Liver (tissue), 9 donors: Measurements from ENCODE around the gene PTH1R. TPM values are rescaled to one million over a fixed set of nuclear protein-coding genes. Genes with fewer than 3 reads are reported as not detected.
A peak's percentile ranks its signal among the peaks of the same experiment; 100 is the strongest.

Experiments
- DNase-seq: peaks from one replicate; pipeline ENCODE4 v3.0.0-alpha.2; 2017; ENCODE audit warnings: low spot score
- H3K27ac ChIP-seq, 2 donors: one replicate each; pipeline ENCODE4 v1.7.0; 2013; ENCODE audit warnings: inconsistent platforms in 2 of 2, low read length in 2 of 2, control low read depth in 1 of 2, low read depth in 1 of 2, mild to moderate bottlenecking in 1 of 2
- H3K27me3 ChIP-seq, 4 donors: one replicate each; pipeline versions ENCODE4 v1.6.1 to v1.7.0; 2013; ENCODE audit warnings: low read length in 3 of 4, inconsistent platforms in 1 of 4, mild to moderate bottlenecking in 1 of 4, moderate library complexity in 1 of 4; ENCODE audit not compliant: control insufficient read depth in 4 of 4, insufficient read depth in 4 of 4
- H3K36me3 ChIP-seq, 4 donors: one replicate each; pipeline versions ENCODE4 v1.6.1 to v1.7.0; 2013; ENCODE audit warnings: low read length in 3 of 4, mild to moderate bottlenecking in 3 of 4, low read depth in 1 of 4, moderate library complexity in 1 of 4; ENCODE audit not compliant: control insufficient read depth in 4 of 4, insufficient read depth in 3 of 4
- H3K4me1 ChIP-seq, 4 donors: one replicate each; pipeline versions ENCODE4 v1.6.1 to v1.7.0; 2013; ENCODE audit warnings: low read length in 3 of 4, mild to moderate bottlenecking in 3 of 4, moderate library complexity in 1 of 4; ENCODE audit not compliant: control insufficient read depth in 4 of 4, insufficient read depth in 4 of 4
- H3K4me3 ChIP-seq, 3 donors: one replicate each; pipeline versions ENCODE4 v1.6.1 to v1.7.0; 2013; ENCODE audit warnings: low read length in 3 of 3, control low read depth in 1 of 3, low read depth in 1 of 3, mild to moderate bottlenecking in 1 of 3
- H3K9ac ChIP-seq, 2 donors: one replicate each; pipeline ENCODE4 v1.7.0; 2013; ENCODE audit warnings: low read length in 2 of 2, mild to moderate bottlenecking in 2 of 2, moderate library complexity in 2 of 2, control low read depth in 1 of 2, low read depth in 1 of 2
- H3K9me3 ChIP-seq, 4 donors: one replicate each; pipeline versions ENCODE4 v1.6.1 to v1.7.0; 2013; ENCODE audit warnings: low read length in 3 of 4; ENCODE audit not compliant: control insufficient read depth in 4 of 4
- ATF3 ChIP-seq: IDR thresholded peaks from 2 replicates; pipeline ENCODE4 v1.6.1; 2016; ENCODE audit warnings: antibody characterized with exemption
- EGR1 ChIP-seq, 2 donors: IDR thresholded peaks; 2 replicates each; pipeline ENCODE4 v1.6.1; 2016 to 2018; ENCODE audit warnings: antibody characterized with exemption in 2 of 2, low read depth in 2 of 2
- FOXA1 ChIP-seq: IDR thresholded peaks from 2 replicates; pipeline ENCODE4 v1.6.1; 2016; ENCODE audit warnings: antibody characterized with exemption
- GABPA ChIP-seq, 2 donors: IDR thresholded peaks in 1 of 2; conservative IDR thresholded peaks in 1 of 2; 2 replicates each; pipeline ENCODE4 v1.6.1; 2016; ENCODE audit warnings: antibody characterized with exemption in 2 of 2, mild to moderate bottlenecking in 1 of 2, moderate library complexity in 1 of 2
- HNF4A ChIP-seq, 2 donors: conservative IDR thresholded peaks; 2 replicates each; pipeline ENCODE4 v1.6.1; 2016; ENCODE audit warnings: antibody characterized with exemption in 2 of 2, mild to moderate bottlenecking in 2 of 2
- HNF4G ChIP-seq: IDR thresholded peaks from 2 replicates; pipeline ENCODE4 v1.6.1; 2016; ENCODE audit warnings: antibody characterized with exemption
- MAX ChIP-seq: IDR thresholded peaks from 2 replicates; pipeline ENCODE4 v1.6.1; 2016; ENCODE audit warnings: antibody characterized with exemption
- NR2F2 ChIP-seq: IDR thresholded peaks from 2 replicates; pipeline ENCODE4 v1.6.1; 2016; ENCODE audit warnings: antibody characterized with exemption
- RXRA ChIP-seq, 2 donors: IDR thresholded peaks; 2 replicates each; pipeline ENCODE4 v1.6.1; 2017 to 2018; ENCODE audit warnings: antibody characterized with exemption in 2 of 2, mild to moderate bottlenecking in 1 of 2
- SP1 ChIP-seq: IDR thresholded peaks from 2 replicates; pipeline ENCODE4 v1.6.1; 2018; ENCODE audit warnings: antibody characterized with exemption, mild to moderate bottlenecking
- TAF1 ChIP-seq: conservative IDR thresholded peaks from 2 replicates; pipeline ENCODE4 v1.6.1; 2016; ENCODE audit warnings: antibody characterized with exemption, mild to moderate bottlenecking
- WGBS: extraction: QIAGEN DNeasy Blood & Tissue Kit; methylation state at CpG from one replicate; pipeline ENCODE4 v1.1.7; 2013; 5-methylcytosine and 5-hydroxymethylcytosine counted together
- polyA plus RNA-seq, 2 donors: library from polyadenylated mRNA; stranded (reverse) in 1 of 2; unstranded in 1 of 2; fragments of 200-250 nt in 1 of 2; fragments of >200 nt in 1 of 2; fragmentation: Nextera tagmentation in 1 of 2; extraction: Ambion mirVana in 1 of 2; gene quantifications; one replicate each; pipeline versions ENCODE4 v1.2.1 to v1.2.3, GENCODE V29; 2013 to 2015
- total RNA-seq, 2 donors: library from RNA; depleted of rRNA; stranded (reverse); fragments of >200 nt; gene quantifications; one replicate each; pipeline ENCODE4 v1.2.3, GENCODE V29; 2014
- TF ChIP-seq, protein P1 (sequence below): fragments of 150-350 bp; IDR thresholded peaks from 2 replicates; pipeline ENCODE4 v1.5.1; 2017; ENCODE audit warnings: improper control_type of control experiment, low read depth, low read length; ENCODE audit not compliant: missing input control
- donor health status: healthy.
- donor health status: healthy.
- donor health status: healthy.
- donor health status: healthy.
- donor health status: healthy.

The PTH1R gene
- total and polyA plus RNA-seq, 4 donors, result 7.2 to 28.4 (median 23.6) TPM

GRCh38 chr3:46870651-46871050 is 6.9 kb upstream of the PTH1R start:
- Histone ChIP-seq H3K36me3 (no peaks in the 10 kb centered on the region), H3K9me3 (no peaks in the 10 kb centered on the region), H3K4me3 (no peak overlapping the region), H3K4me1 (peaks cover 19 to 47% (median 31%) of the 10 kb centered on the region in 4 donors), H3K27ac (no peak overlapping the region), H3K27me3 (no peaks in the 10 kb centered on the region), H3K9ac (no peak overlapping the region)
- no peak for DNase-seq
- WGBS, result 94% methylated on average over 5 of the region's 5 CpGs
- no peak for TF ChIP-seq FOXA1
- TF ChIP-seq NR2F2, result no peak
- TF ChIP-seq GABPA (IDR thresholded peaks at IDR 0.05 in 1 of 2, conservative IDR thresholded peaks at IDR 0.05 in 1 of 2), result no peak
- TF ChIP-seq HNF4G, result no peak
- no peak for TF ChIP-seq TAF1
- TF ChIP-seq HNF4A (conservative IDR thresholded peaks at IDR 0.05), result no peak
- TF ChIP-seq, protein P1, sequence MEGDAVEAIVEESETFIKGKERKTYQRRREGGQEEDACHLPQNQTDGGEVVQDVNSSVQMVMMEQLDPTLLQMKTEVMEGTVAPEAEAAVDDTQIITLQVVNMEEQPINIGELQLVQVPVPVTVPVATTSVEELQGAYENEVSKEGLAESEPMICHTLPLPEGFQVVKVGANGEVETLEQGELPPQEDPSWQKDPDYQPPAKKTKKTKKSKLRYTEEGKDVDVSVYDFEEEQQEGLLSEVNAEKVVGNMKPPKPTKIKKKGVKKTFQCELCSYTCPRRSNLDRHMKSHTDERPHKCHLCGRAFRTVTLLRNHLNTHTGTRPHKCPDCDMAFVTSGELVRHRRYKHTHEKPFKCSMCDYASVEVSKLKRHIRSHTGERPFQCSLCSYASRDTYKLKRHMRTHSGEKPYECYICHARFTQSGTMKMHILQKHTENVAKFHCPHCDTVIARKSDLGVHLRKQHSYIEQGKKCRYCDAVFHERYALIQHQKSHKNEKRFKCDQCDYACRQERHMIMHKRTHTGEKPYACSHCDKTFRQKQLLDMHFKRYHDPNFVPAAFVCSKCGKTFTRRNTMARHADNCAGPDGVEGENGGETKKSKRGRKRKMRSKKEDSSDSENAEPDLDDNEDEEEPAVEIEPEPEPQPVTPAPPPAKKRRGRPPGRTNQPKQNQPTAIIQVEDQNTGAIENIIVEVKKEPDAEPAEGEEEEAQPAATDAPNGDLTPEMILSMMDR, result no peak

GRCh38 chr3:46871222-46871621 is 6.3 kb upstream of the PTH1R start:
- Histone ChIP-seq H3K4me1 (peaks cover 19 to 47% (median 31%) of the 10 kb centered on the region in 4 donors), H3K9me3 (no peaks in the 10 kb centered on the region), H3K36me3 (no peaks in the 10 kb centered on the region), H3K27ac (no peak overlapping the region), H3K9ac (no peak overlapping the region), H3K4me3 (no peak overlapping the region), H3K27me3 (no peaks in the 10 kb centered on the region)
- WGBS, result 40% methylated on average over 10 of the region's 10 CpGs
- no peak for DNase-seq
- TF ChIP-seq NR2F2, result peak; percentile 91
- TF ChIP-seq MAX, result no peak
- peak; percentile 26 for TF ChIP-seq SP1
- peak; percentile 47 to 68 for TF ChIP-seq RXRA (IDR thresholded peaks at IDR 0.05)

DNA sequence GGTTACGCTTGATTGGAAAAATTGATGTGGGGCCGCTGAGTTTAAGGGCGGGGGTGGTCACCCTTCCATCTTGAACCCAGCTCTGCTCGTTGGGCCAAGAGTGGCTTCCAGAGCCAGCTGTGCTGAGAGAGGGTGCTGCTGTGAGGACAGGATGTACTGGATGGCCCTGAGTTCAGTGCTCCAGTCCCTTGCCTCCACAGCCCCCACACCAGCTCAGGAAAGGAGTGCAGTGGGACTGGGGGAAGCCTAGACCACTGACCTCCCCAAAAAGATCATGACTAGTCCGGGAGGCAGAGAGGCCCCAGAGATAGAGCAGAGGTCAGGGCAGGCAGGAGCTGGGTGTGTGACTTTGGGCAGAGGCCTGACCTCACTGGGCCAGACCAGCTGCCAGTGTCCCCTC is 4.0 kb upstream of the PTH1R start:
- Histone ChIP-seq H3K27me3 (no peaks in the 10 kb centered on the region), H3K4me1 (peaks cover 7 to 28% (median 14%) of the 10 kb centered on the region in 4 donors), H3K4me3 (no peak overlapping the region), H3K36me3 (no peaks in the 10 kb centered on the region), H3K9ac (no peak overlapping the region), H3K27ac (peak overlapping the region; percentile 33 to 48), H3K9me3 (no peaks in the 10 kb centered on the region)
- TF ChIP-seq RXRA (IDR thresholded peaks at IDR 0.05) (peak; percentile 60 to 70), ATF3 (no peak), EGR1 (IDR thresholded peaks at IDR 0.05; ENCODE audit: low read depth in 2 of 2) (no peak), NR2F2 (peak; percentile 94), MAX (no peak), SP1 (peak; percentile 51)
- WGBS, result 68% methylated on average over 5 of the region's 5 CpGs
- no peak for DNase-seq
